HuH-7 (cell line): ENCODE measurements around the gene SCN3B.
A peak's percentile ranks its signal among the peaks of the same experiment; 100 is the strongest.

Experiments used
- DNase-seq: peaks from one replicate; pipeline ENCODE4 v3.0.0; 2011; ENCODE audit warnings: low spot score

The SCN3B gene

GRCh38 chr11:123594921-123595320, 59.5 kb downstream of the SCN3B start:
- DNase-seq: no peak

GRCh38 chr11:123594188-123594901, 60.1 kb downstream of the SCN3B start:
- no peak for DNase-seq

- DNase-seq: no peak
Measured at GRCh38 chr11:123593570-123593969, 60.9 kb downstream of the SCN3B start.

GRCh38 chr11:123590296-123590912, 64.0 kb downstream of the SCN3B start:
- no peak for DNase-seq

- DNase-seq: no peak
Measured at GRCh38 chr11:123588864-123589262, 65.6 kb downstream of the SCN3B start.

GRCh38 chr11:123588117-123588863, 66.1 kb downstream of the SCN3B start:
- peak; percentile 56 for DNase-seq

- no peak for DNase-seq
Measured at GRCh38 chr11:123587559-123587958, 66.9 kb downstream of the SCN3B start.

GRCh38 chr11:123587044-123587443, 67.4 kb downstream of the SCN3B start:
- DNase-seq: no peak

GRCh38 chr11:123586568-123586967, 67.9 kb downstream of the SCN3B start:
- no peak for DNase-seq

- no peak for DNase-seq
Measured at GRCh38 chr11:123585706-123586105, 68.7 kb downstream of the SCN3B start.

- DNase-seq: no peak
Measured at GRCh38 chr11:123585206-123585605, 69.2 kb downstream of the SCN3B start.

GRCh38 chr11:123584737-123585136, 69.7 kb downstream of the SCN3B start:
- DNase-seq: no peak

- DNase-seq: no peak
Measured at GRCh38 chr11:123584186-123584585, 70.2 kb downstream of the SCN3B start.

GRCh38 chr11:123582992-123583504, 71.4 kb downstream of the SCN3B start:
- DNase-seq: no peak

GRCh38 chr11:123581651-123582399, 72.6 kb downstream of the SCN3B start:
- DNase-seq: no peak

- DNase-seq: peak; percentile 83
Measured at GRCh38 chr11:123580557-123581275, 73.7 kb downstream of the SCN3B start.

- DNase-seq: no peak
Measured at GRCh38 chr11:123580137-123580536, 74.3 kb downstream of the SCN3B start.

GRCh38 chr11:123579482-123579812, 75.0 kb downstream of the SCN3B start:
- DNase-seq: no peak
